ENCODE results near the gene GPC6. TPM values are rescaled to one million over a fixed set of nuclear protein-coding genes. Genes with fewer than 3 reads are reported as not detected.

GPC6 gene
- total and polyA plus RNA-seq, 2 experiments from 2014 or later, result 26.0 to 92.8 TPM

DNA sequence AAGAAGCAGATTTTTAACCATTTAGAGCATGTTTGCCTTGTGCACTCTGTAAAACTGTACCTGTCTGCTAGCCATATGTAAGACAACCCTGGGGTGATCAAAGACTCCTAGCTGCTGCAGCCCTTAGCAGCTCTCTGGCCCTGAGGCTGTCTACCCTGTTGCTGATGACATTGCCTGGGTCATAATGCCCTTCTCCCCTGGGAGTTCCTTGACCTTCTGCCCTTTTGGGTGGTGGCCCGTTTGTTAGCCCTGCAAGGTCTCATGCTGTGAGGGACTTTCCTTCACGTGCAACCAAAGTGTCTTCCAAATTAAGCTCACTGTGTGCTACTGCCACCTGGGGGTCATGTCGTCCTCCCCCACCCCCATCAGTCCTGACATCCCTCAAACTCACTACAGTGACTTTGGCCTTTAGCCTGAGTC is 7.4 kb downstream of the GPC6 start:
- H3K27ac ChIP-seq, result no peak overlapping the region
- TF ChIP-seq, protein P1, sequence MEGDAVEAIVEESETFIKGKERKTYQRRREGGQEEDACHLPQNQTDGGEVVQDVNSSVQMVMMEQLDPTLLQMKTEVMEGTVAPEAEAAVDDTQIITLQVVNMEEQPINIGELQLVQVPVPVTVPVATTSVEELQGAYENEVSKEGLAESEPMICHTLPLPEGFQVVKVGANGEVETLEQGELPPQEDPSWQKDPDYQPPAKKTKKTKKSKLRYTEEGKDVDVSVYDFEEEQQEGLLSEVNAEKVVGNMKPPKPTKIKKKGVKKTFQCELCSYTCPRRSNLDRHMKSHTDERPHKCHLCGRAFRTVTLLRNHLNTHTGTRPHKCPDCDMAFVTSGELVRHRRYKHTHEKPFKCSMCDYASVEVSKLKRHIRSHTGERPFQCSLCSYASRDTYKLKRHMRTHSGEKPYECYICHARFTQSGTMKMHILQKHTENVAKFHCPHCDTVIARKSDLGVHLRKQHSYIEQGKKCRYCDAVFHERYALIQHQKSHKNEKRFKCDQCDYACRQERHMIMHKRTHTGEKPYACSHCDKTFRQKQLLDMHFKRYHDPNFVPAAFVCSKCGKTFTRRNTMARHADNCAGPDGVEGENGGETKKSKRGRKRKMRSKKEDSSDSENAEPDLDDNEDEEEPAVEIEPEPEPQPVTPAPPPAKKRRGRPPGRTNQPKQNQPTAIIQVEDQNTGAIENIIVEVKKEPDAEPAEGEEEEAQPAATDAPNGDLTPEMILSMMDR (IDR thresholded peaks at IDR 0.05; ENCODE audit: poor library complexity), result peak; percentile 21
- TF ChIP-seq EZH2phosphoT487 (IDR thresholded peaks at IDR 0.05; ENCODE audit: low read depth, severe bottlenecking, unreplicated experiment), result no peak
- peaks cover 13% of the 10 kb centered on the region for H3K9me3 ChIP-seq (ENCODE audit: low read depth)
- DNase-seq (ENCODE audit: low spot score), result peak; percentile 23
- H3K4me2 ChIP-seq, result no peak overlapping the region
- no peaks in the 10 kb centered on the region for H3K27me3 ChIP-seq
- no peaks in the 10 kb centered on the region for H3K9me2 ChIP-seq (replicated peaks; ENCODE audit: insufficient read depth)
- H3K4me1 ChIP-seq (ENCODE audit: insufficient read depth), result peaks cover 28% of the 10 kb centered on the region
- 41% methylated on average over 3 of the region's 3 CpGs for WGBS (ENCODE audit: low lambda C conversion rate, missing lambda C conversion rate)
- H4K20me1 ChIP-seq (ENCODE audit: insufficient read depth, poor library complexity, severe bottlenecking), result no peaks in the 10 kb centered on the region
- H2AFZ ChIP-seq, result no peak overlapping the region
- no peak overlapping the region for H3K4me3 ChIP-seq
- peaks cover 96% of the 10 kb centered on the region for H3K79me2 ChIP-seq
- no peaks in the 10 kb centered on the region for H3K36me3 ChIP-seq (replicated peaks; ENCODE audit: insufficient read depth, low read depth)

DNA sequence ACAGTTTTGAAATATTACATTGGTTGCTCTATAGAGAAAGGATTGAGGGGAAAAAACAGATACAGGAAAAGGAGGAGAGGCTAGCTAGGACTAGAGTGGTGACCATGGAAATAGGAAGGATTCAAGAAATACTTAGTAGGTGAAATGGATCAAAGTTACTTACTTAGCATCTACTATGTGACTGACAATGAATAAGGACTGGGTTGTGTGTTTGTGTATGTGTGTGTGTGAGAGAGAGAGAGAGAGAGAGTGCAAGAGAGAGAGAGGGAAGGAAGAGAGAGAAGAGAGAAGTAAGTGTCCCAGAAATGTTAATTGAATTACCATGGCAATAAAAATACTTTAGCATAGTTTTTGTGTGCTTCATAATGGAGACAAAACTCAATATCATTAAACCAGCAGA is 7.9 kb downstream of the GPC6 start:
- H3K4me3 ChIP-seq, result no peak overlapping the region
- H3K9me3 ChIP-seq (ENCODE audit: low read depth), result peaks cover 13% of the 10 kb centered on the region
- no peaks in the 10 kb centered on the region for H4K20me1 ChIP-seq (ENCODE audit: insufficient read depth, poor library complexity, severe bottlenecking)
- TF ChIP-seq, protein P1 (IDR thresholded peaks at IDR 0.05; ENCODE audit: poor library complexity), result no peak
- TF ChIP-seq EZH2phosphoT487 (IDR thresholded peaks at IDR 0.05; ENCODE audit: low read depth, severe bottlenecking, unreplicated experiment), result no peak
- no peaks in the 10 kb centered on the region for H3K36me3 ChIP-seq (replicated peaks; ENCODE audit: insufficient read depth, low read depth)
- H3K27me3 ChIP-seq, result no peaks in the 10 kb centered on the region
- no peak for DNase-seq (ENCODE audit: low spot score)
- H3K4me2 ChIP-seq, result no peak overlapping the region
- H3K79me2 ChIP-seq, result peaks cover 96% of the 10 kb centered on the region
- H3K4me1 ChIP-seq (ENCODE audit: insufficient read depth), result peaks cover 27% of the 10 kb centered on the region
- no peak overlapping the region for H3K27ac ChIP-seq
- H2AFZ ChIP-seq, result no peak overlapping the region
- H3K9me2 ChIP-seq (replicated peaks; ENCODE audit: insufficient read depth), result no peaks in the 10 kb centered on the region

DNA sequence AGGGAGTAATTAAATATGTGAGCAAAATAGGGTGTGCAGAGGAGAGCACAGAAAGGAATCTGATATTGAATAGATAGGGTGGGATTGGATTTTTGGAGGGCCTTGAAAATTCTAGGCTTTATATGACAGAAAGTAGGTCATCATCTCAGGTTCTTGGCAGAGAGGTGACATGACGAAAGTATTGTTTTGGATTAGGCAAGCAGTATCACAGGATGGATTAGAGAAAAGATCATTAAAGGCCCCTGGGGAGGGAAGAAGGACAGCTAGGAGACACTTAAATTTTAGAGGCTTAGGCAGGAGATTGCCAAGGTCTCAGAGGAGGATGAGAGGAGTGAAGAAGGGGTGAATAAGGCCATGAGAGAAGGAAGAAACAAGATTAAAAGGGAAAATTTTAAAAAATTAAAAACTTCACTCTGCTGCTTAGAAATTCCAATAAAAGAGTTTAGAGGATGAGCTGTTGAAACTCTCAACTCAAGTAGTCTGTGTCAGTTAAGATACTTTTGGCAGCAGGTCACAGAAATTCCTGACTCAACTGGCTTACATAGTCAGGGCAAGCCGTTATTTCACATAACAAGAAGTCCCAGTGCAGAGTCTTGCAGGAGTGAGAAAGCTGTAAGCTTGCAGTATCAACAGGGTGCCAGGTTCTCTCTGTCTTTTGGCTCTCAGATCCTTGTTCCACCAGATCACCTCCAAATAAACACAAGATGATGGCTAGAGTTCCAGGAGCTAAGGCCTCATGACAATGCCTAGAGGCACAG is 8.8 kb downstream of the GPC6 start:
- no peak for TF ChIP-seq EZH2 (IDR thresholded peaks at IDR 0.05; ENCODE audit: borderline replicate concordance)
- no peak for TF ChIP-seq EZH2phosphoT487 (IDR thresholded peaks at IDR 0.05; ENCODE audit: low read depth, severe bottlenecking, unreplicated experiment)
- TF ChIP-seq, protein P1 (IDR thresholded peaks at IDR 0.05; ENCODE audit: poor library complexity), result no peak
- Histone ChIP-seq H3K4me1 (ENCODE audit: insufficient read depth) (peaks cover 18% of the 10 kb centered on the region), H3K4me3 (no peak overlapping the region), H2AFZ (no peak overlapping the region), H3K36me3 (replicated peaks; ENCODE audit: insufficient read depth, low read depth) (no peaks in the 10 kb centered on the region), H4K20me1 (ENCODE audit: insufficient read depth, poor library complexity, severe bottlenecking) (no peaks in the 10 kb centered on the region), H3K9me2 (replicated peaks; ENCODE audit: insufficient read depth) (no peaks in the 10 kb centered on the region), H3K4me2 (no peak overlapping the region), H3K9me3 (ENCODE audit: low read depth) (peaks cover 13% of the 10 kb centered on the region), H3K27ac (no peak overlapping the region), H3K79me2 (peaks cover 96% of the 10 kb centered on the region), H3K27me3 (no peaks in the 10 kb centered on the region)
- WGBS (ENCODE audit: low lambda C conversion rate, missing lambda C conversion rate), result 74% methylated on average over 2 of the region's 2 CpGs
- DNase-seq (ENCODE audit: low spot score), result no peak
